Activated CD4-positive, alpha-beta T cell treated with anti-CD3 and anti-CD28 coated beads, Interleukin-10, Interleukin-2, amounts not matched to agents 100 ng/mL and 50 ng/mL, durations not matched to agents 16 hours and 8 hours (primary cell): Measurements from ENCODE around the gene TMEM198.
A peak's percentile ranks its signal among the peaks of the same experiment; 100 is the strongest.

Experiments
- DNase-seq: peaks from one replicate; pipeline ENCODE4 v3.0.0-alpha.2; 2020

Gene TMEM198

DNA sequence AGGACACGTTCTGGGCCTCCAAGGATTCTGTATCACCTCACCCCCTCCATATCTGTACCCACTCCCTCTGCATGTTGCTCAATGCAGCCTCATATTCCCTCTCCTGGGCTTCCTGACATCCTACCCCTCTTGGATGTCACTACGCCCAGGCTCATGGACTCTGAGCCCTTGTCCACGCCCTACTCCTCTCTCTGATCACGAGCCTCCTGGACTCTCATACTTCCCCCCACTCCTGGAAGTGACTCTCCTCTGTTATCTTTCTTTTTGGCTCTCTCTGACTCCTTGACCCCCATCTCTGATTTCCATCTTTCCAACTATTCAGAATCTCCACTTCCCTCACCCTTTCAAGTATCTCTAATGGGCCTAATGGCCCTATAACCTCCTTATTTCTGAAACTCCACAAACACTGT lies 2.1 kb downstream of the TMEM198 start:
- no peak for DNase-seq

DNA sequence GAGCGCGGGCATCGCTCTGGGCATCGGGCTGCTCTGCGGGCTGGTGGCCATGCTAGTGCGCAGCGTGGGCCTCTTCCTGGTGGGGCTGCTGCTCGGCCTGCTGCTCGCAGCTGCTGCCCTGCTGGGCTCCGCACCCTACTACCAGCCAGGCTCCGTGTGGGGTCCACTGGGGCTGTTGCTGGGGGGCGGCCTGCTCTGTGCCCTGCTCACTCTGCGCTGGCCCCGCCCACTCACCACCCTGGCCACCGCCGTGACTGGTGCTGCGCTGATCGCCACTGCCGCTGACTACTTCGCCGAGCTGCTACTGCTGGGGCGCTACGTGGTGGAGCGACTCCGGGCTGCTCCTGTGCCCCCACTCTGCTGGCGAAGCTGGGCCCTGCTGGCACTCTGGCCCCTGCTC lies 3.8 kb downstream of the TMEM198 start:
- DNase-seq: no peak

DNA sequence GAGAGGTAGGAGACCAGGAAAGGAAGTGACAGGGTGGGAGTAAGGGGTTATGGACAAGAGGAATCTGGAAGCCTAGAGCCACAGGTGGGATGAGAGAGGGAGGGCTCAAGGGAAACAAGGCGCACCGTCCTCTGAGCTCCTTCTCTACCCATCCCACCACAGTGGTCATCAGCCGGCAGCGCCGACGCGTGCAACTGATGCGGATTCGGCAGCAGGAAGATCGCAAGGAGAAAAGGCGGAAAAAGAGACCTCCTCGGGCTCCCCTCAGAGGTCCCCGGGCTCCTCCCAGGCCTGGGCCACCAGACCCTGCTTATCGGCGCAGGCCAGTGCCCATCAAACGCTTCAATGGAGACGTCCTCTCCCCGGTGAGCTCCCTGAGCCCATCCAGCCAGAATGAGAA lies 5.2 kb downstream of the TMEM198 start:
- DNase-seq: no peak

DNA sequence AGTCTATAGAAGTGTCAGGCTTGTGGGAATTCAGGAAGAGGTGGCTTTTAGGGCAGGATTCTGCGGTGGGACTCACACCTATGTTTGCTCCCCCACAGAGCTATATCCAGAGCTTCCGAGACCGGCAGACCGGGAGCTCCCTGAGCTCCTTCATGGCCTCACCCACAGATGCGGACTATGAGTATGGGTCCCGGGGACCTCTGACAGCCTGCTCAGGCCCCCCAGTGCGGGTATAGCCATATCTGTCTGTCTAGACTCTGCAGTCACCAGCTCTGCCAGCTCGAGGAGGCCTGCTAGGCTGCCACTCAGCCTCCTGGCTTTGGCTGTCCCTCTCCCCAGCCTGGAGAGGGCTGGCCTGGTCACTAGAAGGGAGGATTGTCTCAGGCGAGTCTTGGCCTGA lies 5.8 kb downstream of the TMEM198 start:
- no peak for DNase-seq

DNA sequence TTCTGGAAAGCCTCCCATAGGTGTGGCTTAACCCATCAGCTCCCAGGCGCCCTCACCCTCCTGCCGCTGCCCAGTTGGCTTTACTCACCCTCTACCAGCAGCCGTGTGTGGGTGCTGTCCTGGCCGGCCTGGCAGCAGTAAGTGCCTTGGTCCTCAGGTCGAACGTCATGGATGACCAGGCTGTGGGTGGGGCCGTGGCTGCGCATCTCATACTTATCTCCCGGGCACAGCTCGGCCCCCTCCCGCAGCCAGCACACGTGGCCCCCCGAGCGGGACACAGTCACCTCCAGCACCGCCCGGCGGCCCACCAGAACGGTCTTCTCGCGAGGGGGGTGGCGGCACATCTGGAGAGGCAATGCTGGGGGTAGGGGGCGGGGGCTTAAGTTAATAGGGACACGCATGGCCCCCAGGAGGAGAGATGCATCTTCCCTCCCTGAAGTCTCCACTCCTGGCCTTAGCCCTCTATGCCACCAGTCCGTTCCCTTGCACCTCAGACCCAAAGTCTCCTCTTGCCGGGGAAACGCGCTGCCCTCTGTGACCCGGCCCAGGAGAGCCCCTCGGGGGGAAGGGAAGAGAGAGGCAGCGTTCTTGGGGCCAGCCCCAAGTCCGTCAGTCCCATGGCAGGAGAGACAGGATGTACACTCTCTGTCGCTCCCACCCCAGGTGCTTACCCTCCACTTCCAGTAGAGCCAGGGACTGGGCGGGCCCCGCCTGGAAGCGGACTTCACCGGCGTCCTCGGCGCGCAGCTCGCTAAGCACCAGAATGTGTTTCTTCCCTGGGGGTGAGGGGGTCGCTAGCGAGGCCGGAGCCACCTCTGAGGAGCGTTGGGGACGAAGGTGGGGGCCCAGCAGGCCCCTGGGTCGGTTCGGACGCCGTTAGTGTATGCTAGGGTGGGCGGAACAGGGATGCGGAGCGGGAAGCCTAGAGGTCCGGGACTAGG lies 7.9 kb downstream of the TMEM198 start:
- DNase-seq: peak; percentile 5

DNA sequence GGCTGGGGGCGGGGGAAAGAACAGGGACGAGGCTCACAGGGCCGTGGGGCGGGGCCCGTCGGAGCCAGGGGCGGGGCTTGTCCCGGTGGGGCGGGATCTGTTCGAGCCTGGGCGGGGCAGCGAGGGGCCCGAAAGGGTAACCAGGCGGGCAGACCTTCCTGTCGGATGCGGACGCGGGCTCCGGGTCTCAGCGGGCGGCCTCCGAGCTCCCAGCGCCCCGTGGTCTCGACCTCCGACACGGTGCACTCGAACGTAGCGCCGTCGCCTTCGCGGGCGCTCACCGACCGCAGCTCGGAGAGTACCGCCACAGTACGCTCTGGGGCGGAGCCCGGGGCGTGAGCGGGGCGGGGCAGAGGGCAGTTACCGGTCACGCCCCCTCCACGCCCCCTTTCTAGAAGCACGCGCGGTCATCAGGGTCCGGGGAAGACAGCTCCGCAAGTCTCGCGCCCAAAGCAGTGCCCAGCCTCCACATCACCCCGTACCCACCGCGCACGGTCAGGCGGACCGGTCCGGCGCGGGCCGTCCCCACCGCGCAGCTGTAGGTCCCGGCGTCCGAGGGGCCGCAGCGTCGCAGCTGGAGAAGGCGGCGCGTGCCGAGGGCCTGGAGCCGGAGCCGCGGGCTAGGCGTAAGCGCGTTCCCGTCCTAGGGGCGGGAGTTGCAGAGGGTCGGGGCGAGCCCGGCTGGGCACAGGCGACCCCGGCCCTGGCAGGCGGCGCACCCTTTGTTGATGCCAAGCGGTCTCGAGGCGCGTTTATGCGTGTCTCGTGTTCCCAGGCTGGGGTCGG lies 8.7 kb downstream of the TMEM198 start:
- peak; percentile 80 for DNase-seq

DNA sequence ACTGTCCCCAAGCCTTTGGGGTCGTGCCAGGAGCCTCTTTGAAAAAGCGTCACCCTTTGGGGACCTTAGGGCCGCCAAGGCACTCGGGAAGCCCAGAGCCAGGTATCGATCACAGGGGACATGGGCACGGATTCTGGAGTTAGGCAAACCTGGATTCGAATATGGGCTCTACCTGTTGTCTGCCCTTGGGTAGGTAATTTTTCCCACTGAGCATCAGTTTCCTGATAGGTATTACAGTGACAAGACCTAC lies 9.3 kb downstream of the TMEM198 start:
- no peak for DNase-seq

DNA sequence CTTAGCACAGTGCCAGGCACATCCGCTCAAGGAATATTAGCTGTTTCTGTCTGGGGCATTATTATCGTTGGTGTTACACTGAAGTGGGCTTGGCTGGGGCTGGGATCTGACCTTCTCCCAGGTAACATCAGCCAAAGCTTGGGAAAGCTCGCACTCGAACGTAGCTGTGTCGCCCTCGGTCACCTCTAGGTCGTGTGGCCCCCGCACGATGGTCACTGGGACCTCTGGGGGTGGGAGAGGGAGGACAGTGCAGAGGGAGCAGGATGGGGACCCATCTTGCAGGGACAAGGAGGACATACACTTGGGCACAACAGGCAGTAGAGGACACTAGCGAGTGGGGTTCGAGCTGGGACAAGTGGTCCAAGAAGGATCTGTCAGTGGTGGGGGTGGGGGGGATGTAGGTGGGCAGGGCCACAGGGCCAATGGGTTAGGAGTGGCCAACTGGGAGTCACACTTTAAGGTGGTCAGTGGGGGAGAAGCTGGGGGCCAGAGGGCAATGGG lies 9.7 kb downstream of the TMEM198 start:
- DNase-seq: no peak

DNA sequence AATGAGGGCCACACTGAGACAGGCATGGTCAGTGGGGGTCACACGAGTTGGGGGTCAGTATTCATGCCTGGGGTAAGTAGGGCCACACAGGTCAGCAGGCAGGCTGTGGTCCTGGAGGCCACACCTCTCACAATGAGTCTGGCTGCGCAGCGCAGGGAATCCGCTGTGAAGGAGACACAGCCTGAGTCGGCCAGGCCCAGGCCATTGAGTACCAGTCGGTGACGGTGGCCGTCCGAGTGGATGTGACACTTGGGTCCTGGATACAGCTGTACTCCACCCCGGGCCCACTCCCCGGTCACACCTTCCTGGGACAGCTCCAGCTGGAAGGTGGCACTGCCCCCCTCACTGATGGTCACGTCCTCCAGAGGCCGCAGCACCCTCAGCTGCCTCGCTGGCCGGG lies 10.5 kb downstream of the TMEM198 start:
- DNase-seq: no peak

DNA sequence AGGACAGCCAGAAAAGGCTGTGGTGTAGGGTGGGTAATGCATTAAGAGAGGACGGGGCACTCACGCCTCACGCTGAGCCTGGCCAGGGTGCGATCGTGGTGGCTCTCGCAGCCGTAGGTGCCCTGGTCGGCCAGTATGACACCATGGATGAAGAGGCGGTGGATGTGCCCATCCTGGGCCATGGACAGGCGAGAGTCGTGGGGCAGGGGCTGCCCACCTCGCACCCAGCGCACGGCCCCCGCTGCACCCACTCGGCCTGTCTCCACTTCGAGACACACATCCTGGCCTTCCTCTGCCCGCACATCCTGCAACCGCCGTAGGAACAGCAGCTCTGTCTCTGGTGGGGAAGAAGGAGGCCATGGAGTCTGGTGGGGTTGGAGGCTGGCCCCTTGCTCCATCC lies 12.1 kb downstream of the TMEM198 start:
- no peak for DNase-seq

DNA sequence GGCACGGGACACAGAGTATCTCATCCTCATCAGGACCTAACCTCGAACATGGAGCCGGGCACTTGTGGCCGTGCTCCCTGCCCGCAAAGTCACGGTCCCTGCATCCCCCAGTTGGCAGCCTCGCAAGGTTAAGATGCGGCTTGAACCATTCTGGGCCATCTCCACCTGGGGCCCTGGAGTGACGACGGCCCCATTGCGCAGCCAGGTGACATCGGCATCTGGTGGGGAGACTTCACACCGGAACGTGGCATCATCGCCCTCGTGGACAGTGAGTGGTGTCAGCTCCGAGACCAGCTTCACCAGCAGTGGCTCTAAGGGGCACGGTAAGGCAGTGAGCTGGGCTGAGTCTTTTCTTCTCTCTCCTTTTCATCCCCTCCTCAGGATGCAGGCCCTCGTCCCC lies 12.6 kb downstream of the TMEM198 start:
- no peak for DNase-seq

DNA sequence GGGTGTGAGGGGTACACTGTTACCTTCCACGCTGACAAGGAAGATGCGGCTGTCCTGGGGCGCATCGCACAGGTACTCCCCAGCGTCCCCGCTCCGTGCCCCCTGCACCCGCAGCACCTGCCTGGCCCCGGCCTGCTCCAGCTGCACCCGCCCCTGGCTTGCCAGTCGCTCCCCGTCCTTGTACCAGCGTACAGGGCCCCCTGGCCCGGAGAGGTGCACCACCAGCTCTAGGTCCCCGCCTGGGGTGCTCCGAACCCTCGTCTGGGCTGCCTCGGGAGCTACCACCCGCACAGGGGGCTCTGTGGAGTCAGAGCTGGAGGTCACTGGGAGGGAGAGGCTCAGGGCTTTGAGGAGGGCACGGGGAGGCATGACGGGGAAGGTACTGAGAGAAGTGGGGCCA lies 13.5 kb downstream of the TMEM198 start:
- no peak for DNase-seq

DNA sequence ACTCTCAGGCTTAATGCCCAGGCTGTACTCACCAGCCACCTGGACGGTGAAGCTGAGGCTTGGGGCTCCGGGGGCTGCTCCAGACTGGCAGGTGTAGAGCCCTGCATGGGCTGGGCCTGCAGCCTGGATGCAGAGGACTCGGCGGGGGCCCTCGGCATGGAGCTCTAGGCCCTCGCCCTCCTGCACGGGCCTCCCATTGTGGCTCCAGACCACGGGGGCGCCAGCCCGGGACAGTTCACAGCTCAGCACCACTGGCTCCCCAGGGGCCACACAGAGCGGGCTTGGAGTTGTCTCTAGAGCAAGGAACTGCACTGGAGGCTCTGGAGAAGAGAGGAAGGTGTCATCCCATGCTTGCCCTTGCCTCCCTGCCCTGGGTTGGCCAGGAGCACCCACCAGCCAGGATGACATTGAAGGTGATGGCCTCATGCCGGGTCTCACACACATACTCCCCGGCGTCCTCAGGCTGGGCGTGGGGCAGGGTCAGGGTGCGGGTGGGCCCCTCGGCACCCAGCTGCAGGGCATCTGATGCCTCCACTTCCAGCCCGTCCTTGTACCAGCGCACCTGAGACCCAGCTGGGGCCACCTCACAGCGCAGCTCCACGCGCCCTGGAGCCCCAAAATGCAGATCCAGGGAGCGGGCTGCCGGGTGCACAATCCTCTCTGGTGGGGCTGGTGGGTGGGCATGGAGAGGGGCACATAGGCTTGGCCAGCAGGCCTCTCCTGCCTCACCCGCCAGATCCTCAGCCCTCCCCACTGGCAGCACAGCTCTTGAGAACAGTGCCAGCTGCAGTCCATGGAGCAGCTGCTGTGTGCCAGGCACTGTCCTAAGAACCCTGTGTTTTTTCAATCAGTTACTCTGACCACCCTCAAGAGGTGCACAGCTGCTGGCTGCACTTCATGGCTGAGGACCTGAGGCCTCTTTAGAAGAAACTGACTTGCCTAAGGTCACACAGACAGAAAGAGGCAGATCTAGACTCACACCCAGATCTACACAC lies 14.3 kb downstream of the TMEM198 start:
- no peak for DNase-seq

DNA sequence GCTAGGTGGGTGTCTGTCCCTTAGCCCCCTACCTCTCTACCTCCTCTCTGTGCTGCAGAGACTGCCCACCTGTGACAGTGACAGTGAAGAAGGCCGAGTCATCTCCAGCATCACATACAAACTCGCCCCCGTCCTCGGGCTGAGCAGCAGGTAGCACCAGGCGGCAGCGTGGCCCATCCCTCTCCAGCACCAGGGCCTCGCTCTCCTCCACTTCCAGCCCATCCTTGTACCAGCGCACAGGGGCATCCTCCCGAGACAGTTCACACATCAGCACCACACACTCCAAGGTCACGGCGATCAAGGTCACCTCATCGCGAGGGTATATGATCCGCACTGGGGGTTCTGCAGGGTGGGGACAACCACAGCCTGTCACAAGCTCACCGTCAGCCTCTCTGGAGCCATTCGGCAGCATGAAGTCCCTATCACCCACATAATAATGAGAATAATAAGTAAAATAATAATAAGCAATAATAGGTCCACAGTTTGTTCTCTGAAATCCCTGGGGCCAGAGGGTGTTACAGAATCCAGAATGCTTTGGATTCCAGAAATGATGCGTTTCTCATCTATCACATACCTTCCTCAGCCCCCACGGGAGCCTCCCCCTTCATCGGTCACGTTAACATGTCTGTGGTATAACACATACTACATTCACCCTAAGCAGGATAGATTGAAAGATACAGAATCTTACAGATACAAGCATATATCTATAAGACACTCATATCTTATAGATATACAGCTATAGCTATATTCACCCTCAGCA lies 15.5 kb downstream of the TMEM198 start:
- no peak for DNase-seq

DNA sequence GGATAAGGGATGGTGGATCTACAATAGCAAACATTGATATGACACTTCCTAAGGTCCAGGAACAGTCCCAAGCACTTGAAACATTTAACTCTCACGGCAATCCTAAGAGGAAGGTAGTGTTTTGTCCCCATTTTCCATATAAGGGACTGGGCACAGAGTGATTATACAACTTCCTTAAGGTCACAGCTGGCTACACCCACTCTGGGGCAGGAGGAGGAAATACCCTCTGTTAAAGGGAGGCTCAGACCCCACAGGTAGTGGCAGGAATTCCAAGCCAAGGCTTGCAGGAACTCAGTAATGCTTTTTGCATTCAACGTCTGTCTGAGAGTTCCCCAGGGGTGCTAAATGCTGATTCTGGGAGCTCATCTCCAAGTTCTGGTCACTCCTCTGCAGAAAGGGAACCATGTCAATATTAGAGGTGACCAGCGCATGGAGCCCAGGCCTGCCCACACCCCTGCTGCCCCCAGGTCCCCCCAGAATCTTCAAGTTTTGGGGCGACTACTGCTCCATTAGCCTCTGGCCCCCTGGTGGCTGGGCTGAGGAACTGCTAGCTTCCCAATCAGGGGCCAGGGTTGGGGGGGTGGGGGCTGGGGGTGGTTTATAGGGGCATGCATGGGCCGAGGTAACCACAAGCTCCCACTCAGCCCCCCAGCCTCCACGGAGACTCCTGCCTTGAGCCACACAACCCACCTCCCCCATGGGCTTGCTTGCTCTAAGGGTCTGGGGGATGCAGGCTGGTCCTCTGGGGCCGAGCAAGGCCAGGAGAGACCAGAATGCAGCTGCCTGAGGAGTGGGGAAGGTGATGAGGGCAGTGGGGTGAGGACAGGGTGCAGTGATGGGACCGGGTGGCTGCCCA lies 16.4 kb downstream of the TMEM198 start:
- no peak for DNase-seq

DNA sequence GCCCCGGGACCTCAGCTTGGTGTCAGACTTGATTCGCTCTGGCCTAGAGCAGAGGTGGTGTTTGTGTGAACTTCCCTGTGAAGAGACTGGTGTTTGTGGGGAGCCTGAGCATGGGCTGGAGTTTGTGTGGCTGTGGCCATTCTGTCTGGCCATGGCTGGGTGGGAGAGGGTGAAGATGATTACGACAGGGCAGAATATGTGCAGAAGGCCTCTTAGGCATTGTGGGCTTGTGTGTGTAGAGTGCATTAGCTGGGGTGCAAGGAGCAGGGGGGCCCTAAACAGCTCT lies 17.0 kb downstream of the TMEM198 start:
- no peak for DNase-seq

DNA sequence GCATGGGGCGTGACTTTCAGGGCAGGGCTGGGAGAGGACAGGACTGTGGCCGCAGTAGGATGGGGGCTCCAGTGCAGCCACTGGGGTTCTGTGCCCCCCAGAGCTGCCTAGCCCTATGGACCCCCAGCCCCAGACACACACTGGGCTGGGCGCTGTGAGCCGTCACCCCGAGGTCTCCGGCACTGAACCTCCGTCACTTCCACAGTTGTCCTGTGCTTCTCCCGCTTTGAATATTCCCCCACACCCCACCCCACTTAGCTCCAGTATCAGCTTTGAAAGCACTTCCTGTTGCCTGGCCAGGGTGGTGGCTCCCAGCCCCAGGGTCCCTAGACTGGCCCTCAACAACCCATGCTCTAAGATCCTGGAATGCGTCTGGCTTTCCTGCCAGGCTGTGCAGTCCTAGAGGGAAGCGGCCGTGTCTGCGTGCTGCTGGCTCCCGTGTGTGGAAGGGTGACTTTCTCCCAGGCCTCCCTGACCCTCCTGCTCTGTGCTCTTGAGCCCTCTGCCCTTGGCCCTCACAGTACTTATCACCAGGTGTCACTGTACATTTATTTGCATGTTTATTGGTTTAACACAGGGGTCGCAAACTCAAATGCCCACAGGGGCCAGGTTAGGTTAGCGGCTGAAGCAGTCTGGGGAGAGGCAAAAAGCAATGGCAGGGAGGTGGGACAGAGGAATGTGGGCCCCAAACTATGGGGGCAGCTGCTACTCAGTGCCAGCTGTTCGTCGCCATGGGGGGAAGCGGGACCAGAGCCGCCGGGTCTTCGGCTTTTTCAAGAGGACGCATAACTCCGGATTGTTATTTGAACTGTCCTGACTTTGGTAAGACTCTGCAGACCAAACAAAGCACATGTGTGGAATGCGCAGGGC lies 17.6 kb downstream of the TMEM198 start:
- DNase-seq: no peak

DNA sequence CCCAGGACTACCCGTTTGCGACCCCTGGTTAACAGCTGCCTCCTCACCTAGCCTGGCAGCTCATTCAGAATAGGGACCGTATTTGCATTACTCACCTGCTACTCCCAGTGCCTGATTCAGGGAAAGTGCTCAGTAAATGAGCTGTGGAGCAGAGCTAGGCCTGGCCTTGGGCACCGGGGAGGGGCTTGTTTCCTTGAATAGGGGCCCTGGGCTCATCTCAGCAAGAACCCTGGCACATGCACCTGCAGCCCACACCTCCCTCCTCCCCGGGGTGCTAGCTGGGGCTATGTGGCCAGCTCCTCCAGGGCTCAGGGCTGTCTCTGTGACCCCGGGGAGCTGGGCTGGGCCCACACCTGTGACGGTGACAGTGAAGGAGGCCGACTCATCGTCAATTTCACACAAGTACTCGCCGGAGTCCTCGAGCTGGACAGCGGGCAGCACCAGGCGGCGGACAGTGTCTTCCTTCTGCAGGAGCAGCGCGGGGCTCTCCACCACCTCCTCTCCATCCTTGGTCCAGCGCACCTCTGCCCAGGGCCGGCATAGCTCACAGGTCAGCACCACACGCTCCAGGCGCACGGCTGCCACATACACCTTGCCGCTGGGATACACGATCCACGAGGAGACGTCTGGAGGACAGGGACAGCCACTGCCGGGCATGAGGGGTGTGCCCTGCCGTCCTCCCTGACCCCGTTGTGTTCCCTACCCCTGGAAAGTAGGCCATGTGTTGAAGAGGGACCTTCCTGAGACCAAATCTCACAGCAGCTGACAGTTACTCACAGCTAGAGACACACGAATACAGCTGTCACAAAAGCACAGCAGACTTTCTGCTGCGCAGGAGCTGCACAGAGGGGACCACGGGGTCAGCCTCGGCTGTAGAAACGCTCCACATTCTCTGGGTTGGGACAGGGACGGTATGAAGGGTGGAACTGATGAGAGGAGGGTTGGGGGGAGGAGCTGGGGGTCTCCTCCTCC lies 18.5 kb downstream of the TMEM198 start:
- no peak for DNase-seq

DNA sequence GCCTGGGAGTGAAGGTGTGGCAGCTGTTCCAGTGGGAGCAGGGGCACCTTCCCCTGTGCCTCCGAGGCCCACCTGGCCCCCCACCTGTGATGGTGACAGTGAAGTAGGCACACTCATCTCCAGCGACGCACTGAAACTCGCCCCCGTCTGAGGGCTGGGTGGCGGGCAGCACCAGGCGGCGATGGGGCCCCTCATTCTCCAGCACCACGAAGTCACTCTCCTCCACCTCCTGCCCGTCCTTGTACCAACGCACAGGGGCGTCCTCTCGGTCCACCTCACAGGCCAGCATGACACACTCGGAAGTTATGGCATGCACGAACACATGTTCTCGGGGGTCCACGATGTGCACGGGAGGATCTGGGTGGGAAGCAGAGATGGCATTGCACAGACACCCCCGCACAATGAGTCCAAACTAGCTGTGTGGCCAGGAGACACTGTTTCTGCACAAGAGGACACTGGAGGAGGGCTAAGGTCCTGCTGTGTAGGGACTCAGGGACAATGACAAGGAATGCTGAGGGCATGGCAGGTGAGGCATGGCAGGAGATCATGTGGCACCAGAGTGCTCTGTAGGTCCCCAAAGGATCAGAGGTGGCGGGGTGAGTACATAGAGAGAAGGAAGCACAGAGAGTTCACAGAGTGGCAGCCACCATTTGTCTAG lies 19.6 kb downstream of the TMEM198 start:
- DNase-seq: no peak
